Activated T-cell treated with anti-CD3 and anti-CD28 coated beads, Interleukin-2, amount 50 U/mL, for 72 hours (primary cell): ENCODE data around the gene LDAF1. TPM values are rescaled to one million over a fixed set of nuclear protein-coding genes. Genes with fewer than 3 reads are reported as not detected.
A peak's percentile ranks its signal among the peaks of the same experiment; 100 is the strongest.
"Not testable (repeated sequence)": the region's sequence is repeated elsewhere in the genome, so short reads cannot be mapped to it uniquely, and the experiment has no call there.

Experiments used
- ATAC-seq, 2 donors: fragments of 150-1000 bp; cut with Tn5 transposase; replicated peaks in 1 of 2; 2 replicates each; pipeline ENCODE4 v1.10.0; 2021; ENCODE audit warnings: moderate library complexity in 2 of 2, mild to moderate bottlenecking in 1 of 2
- DNase-seq, 2 donors: peaks; one replicate each; pipeline ENCODE4 v3.0.0; 2021 to 2022; ENCODE audit warnings: mixed read lengths in 1 of 2
- H3K27ac Mint-ChIP-seq: one replicate; pipeline ENCODE4 v1.8.0; 2022; ENCODE audit warnings: mild to moderate bottlenecking, moderate library complexity, mixed read lengths
- H3K27me3 Mint-ChIP-seq: one replicate; pipeline ENCODE4 v1.8.0; 2022; ENCODE audit warnings: low read depth, mixed read lengths
- H3K36me3 Mint-ChIP-seq, 2 donors: one replicate each; pipeline ENCODE4 v1.8.0; 2022; ENCODE audit warnings: mixed read lengths in 2 of 2, mild to moderate bottlenecking in 1 of 2; ENCODE audit not compliant: insufficient read depth in 2 of 2
- H3K4me1 Mint-ChIP-seq: one replicate; pipeline ENCODE4 v1.8.0; 2022; ENCODE audit warnings: low read depth, mixed read lengths
- H3K4me3 Mint-ChIP-seq, 2 donors: one replicate each; pipeline ENCODE4 v1.8.0; 2022; ENCODE audit warnings: mild to moderate bottlenecking in 2 of 2, mixed read lengths in 2 of 2, moderate library complexity in 2 of 2
- H3K9me3 Mint-ChIP-seq, 2 donors: one replicate each; pipeline ENCODE4 v1.8.0; 2022; ENCODE audit warnings: mixed read lengths in 2 of 2
- total RNA-seq, 2 donors: library from RNA; stranded (reverse); gene quantifications; one replicate each; pipeline ENCODE4 v1.2.3, GENCODE V29; 2022

The LDAF1 gene
- total RNA-seq, 2 donors from 2014 or later, result 10.4 to 12.2 TPM

DNA sequence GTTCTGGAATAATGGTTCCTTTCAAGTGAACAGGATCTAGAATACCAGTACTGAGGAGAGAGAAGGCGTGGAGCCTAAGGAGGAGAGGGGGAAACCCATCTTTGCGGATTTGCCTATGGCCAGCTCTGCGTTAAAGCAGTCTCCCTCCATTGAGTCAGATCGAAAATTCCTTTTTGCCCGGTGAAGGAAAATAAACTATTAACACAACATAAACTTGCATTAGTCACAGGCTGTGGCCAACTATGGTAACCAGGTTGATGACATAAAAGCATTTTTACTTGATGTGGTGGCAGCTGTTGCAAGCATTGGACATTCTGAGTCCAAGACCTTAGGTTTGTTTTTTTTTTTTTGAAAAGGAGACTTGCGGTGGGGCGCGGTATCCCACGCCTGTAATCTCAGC, 8.9 kb downstream of the LDAF1 start:
- Mint-ChIP-seq H3K9me3 (no peaks in the 10 kb centered on the region), H3K4me1 (no peaks in the 10 kb centered on the region), H3K36me3 (peaks cover 0 to 2% of the 10 kb centered on the region in 2 donors), H3K4me3 (no peak overlapping the region), H3K27ac (no peak overlapping the region), H3K27me3 (no peaks in the 10 kb centered on the region)
- DNase-seq, result no peak
- ATAC-seq, result peak in 1 of 2 donors; percentile 17

DNA sequence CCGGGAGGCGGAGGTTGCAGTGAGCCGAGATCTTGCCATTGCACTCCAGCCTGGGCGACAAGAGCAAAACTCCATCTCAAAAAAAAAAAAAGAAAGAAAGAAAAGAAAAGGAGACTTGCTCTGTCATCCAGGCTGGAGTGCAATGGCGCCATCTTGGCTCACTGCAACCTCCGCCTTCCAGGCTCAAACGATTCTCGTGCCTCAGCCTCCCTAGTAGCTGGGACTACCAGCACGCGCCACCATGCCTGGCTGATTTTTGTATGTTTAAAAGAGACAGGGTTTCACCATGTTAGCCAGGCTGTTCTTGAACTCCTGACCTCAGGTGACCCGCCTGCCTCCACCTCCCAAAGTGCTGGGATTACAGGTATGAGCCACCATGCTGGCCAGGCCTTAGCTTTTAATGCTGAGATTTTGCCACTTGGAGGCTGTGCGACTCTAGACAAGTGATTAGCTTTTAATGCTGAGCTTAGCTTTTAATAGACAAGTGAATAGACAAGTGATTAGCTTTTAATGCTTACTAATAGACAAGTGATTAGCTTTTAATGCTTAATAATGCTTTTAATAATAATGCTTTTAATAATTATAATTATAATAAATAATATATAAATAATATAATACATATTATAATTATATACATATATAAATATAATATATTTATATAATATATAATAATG, 9.6 kb downstream of the LDAF1 start:
- H3K4me3 Mint-ChIP-seq, result no peak overlapping the region
- ATAC-seq (peak in 1 of 2 donors; percentile 35), DNase-seq (no peak)
- H3K27ac Mint-ChIP-seq, result no peak overlapping the region
- no peaks in the 10 kb centered on the region for H3K4me1 Mint-ChIP-seq
- no peaks in the 10 kb centered on the region for H3K27me3 Mint-ChIP-seq
- H3K9me3 Mint-ChIP-seq, result no peaks in the 10 kb centered on the region
- H3K36me3 Mint-ChIP-seq, result peaks cover 0 to 2% of the 10 kb centered on the region in 2 donors

DNA sequence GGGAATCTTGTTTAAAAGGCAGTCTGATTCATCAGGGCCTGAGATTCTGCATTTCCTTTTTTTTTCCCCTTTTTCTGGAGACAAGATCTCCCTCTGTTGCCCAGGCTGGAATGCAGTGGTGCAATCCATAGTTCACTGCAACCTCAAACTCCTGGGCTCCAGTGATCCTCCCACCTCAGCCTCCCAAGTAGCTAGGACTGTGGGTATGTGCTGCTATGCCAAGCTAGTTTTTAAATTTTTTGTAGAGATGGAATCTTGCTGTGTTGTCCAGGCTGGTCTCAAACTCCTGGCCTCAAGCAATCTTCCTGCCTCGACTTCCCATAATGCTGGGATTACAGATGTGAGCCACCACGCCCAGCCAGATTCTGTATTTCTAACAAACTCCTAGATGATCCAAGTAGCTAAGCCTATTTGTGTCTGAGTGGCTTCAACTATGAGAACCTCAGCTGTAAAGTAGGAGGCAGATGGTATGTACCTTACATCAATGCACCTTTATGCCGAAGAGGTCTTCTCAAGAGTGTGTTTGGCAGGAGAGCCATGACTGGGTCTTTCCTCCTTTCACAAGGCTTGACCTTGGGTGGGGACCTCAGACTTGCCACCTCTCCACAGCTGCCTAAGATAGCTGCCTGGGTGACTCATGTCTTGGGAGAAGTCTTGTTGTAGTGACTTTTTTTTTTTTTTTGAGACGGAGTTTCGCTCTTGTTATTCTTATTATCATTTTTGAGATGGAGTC, 10.9 kb downstream of the LDAF1 start:
- no peaks in the 10 kb centered on the region for H3K27me3 Mint-ChIP-seq
- peak in 1 of 2 donors; percentile 67 for ATAC-seq

DNA sequence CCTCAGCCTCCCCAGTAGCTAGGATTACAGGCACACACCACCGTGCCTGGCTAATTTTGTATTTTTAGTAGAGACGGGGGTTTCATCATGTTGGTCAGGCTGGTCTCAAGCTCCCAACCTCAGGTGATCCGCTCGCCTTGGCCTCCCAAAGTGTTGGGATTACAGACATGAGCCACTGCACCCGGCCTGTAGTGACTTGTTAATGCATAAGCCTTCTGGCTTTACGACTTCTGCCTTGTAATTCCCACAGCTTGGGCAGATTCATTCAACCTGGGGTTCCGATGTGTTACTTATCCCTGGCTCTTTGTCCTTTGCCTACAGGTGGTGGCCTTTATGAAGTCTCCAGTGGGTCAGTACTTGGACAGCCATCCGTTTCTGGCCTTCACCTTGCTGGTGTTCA, 11.6 kb downstream of the LDAF1 start:
- not testable (repeated sequence) for ATAC-seq, H3K4me3 Mint-ChIP-seq, H3K4me1 Mint-ChIP-seq, DNase-seq, H3K36me3 Mint-ChIP-seq, H3K27me3 Mint-ChIP-seq, H3K27ac Mint-ChIP-seq, H3K9me3 Mint-ChIP-seq

More for the DNA sequence above, 10.9 kb downstream of the LDAF1 start:
- Mint-ChIP-seq H3K4me1 (no peaks in the 10 kb centered on the region), H3K4me3 (no peak overlapping the region), H3K36me3 (peaks cover 0 to 2% of the 10 kb centered on the region in 2 donors), H3K9me3 (no peaks in the 10 kb centered on the region), H3K27ac (no peak overlapping the region)
- no peak for DNase-seq

DNA sequence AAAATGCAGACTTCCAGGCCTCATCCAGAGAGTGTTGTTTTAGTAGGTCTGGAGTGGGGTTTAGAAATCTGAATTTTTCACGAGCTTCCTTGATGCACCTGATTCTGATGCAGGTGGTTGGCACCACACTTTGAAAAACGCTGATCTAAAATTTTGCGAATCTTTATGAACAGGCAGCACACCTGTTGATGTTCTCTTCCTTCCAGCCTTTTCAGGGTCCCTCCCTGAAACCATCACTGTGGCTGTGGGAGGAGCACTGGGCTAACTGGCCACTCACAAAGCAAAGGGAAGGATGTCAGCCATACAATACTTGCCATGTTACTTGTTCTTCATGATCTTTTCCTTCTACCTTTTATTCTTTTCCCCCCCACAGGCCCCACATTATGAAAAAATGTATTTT, 14.2 kb downstream of the LDAF1 start:
- Mint-ChIP-seq H3K27ac (no peak overlapping the region), H3K4me3 (no peak overlapping the region), H3K9me3 (no peaks in the 10 kb centered on the region), H3K4me1 (no peaks in the 10 kb centered on the region), H3K36me3 (peaks cover 0 to 2% of the 10 kb centered on the region in 2 donors), H3K27me3 (no peaks in the 10 kb centered on the region)
- ATAC-seq, result no peak
- no peak for DNase-seq

DNA sequence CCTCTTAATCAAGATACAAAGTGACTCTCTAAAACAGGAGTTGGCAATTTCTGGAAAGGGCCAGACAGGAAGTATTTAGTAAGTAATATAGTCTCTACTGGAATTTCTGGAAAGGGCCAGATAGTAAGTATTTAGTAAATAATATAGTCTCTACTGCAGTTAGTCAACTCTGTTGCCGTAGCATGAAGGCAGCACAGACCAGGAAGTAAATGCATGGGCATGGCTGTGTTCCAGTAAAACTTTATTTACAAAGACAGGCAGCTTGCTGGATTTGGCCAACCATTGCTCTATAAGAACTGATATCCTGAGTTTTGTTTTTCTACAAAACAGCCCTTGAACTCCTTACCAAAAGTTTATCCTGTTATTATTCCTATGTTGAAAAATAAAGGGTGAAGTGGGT, 16.9 kb downstream of the LDAF1 start:
- Mint-ChIP-seq H3K9me3 (peaks cover 0 to 3% of the 10 kb centered on the region in 2 donors), H3K27me3 (no peaks in the 10 kb centered on the region), H3K4me1 (no peaks in the 10 kb centered on the region), H3K27ac (no peak overlapping the region), H3K36me3 (peaks cover 2 to 4% of the 10 kb centered on the region in 2 donors), H3K4me3 (no peak overlapping the region)
- no peak for DNase-seq
- ATAC-seq, result no peak

DNA sequence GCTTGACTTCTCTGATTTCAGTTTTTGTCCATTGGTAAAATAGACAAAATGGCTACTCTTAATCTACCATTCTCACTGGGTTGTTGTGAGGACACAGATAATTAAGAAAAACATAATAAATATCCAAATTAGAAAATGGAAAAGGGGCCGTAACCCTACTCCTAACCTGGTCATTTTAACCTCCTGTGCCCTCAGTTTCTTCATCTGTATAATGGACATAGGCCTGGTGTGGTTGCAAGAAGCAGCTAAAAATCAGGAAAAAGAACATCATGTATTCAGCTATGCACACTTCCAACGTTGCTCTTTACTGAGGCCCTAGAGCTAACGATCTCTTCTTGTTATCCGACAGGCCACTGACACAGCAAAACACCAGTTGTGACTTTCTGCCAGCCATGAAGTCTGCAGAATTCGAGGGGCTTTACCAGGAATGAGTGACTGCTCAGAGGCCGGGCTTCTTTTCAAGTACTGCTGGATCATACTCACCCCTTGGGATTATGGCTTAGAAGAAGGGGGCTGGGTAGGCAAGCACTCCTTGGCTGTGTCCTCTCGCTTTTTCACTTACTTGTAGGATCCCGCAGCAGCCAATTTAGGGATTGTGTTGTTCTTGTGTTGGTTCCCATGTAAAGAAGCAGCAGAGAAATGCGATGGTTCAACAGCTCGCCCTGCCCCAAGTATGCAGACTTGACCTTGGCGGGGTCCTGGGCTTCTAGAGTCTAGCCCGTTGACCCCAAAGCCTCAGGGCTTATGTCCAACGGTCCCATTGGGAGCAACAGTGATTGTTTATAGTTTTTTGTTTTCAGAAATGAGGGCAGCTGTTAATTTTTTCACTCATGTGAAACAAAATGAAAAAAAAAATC, 20.9 kb downstream of the LDAF1 start:
- Mint-ChIP-seq H3K4me1 (no peaks in the 10 kb centered on the region), H3K27ac (no peak overlapping the region), H3K4me3 (no peak overlapping the region), H3K27me3 (no peaks in the 10 kb centered on the region), H3K36me3 (peaks cover 14 to 23% of the 10 kb centered on the region in 2 donors), H3K9me3 (peaks cover 4 to 7% of the 10 kb centered on the region in 2 donors)
- DNase-seq (no peak), ATAC-seq (no peak)

GRCh38 chr16:21179983-21180365, 21.5 kb downstream of the LDAF1 start:
- H3K4me3 Mint-ChIP-seq, result no peak overlapping the region
- peaks cover 20 to 25% of the 10 kb centered on the region in 2 donors for H3K36me3 Mint-ChIP-seq
- DNase-seq (no peak), ATAC-seq (no peak)
- H3K27me3 Mint-ChIP-seq, result no peaks in the 10 kb centered on the region
- H3K27ac Mint-ChIP-seq, result no peak overlapping the region
- H3K9me3 Mint-ChIP-seq, result peaks cover 7 to 13% of the 10 kb centered on the region in 2 donors
- H3K4me1 Mint-ChIP-seq, result no peaks in the 10 kb centered on the region

DNA sequence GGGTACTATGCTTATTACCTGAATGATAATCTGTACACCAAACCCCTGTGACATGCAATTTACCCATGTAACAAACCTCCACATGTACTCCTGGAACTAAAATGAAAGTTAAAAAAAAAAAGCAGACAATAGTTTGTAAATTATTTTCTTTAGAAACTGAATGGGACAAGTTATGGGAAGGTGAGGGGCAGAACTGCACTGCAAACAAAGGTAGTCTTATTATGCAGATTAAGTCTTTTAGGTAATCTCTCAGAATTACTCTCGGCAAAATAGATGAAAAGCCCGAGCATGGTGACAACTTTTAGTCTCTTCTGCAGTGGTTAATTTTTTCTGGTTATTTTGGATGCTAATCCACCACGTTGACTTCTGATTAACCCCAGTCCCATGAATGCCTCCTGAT, 25.5 kb downstream of the LDAF1 start:
- Mint-ChIP-seq H3K9me3 (peaks cover 7 to 17% of the 10 kb centered on the region in 2 donors), H3K27ac (no peak overlapping the region), H3K4me1 (peaks cover 10% of the 10 kb centered on the region), H3K36me3 (peaks cover 22 to 24% of the 10 kb centered on the region in 2 donors), H3K4me3 (no peak overlapping the region), H3K27me3 (no peaks in the 10 kb centered on the region)
- no peak for ATAC-seq
- no peak for DNase-seq

- Mint-ChIP-seq H3K36me3 (peaks cover 22 to 23% of the 10 kb centered on the region in 2 donors), H3K9me3 (peaks cover 7 to 17% of the 10 kb centered on the region in 2 donors), H3K4me3 (no peak overlapping the region), H3K27me3 (no peaks in the 10 kb centered on the region), H3K4me1 (peaks cover 10% of the 10 kb centered on the region), H3K27ac (no peak overlapping the region)
- ATAC-seq (peak in 1 of 2 donors; percentile 28), DNase-seq (peak in 1 of 2 donors; percentile 4)
Observed at GRCh38 chr16:21184834-21185233, 26.4 kb downstream of the LDAF1 start.

GRCh38 chr16:21185659-21186325, 27.3 kb downstream of the LDAF1 start:
- H3K27ac Mint-ChIP-seq, result no peak overlapping the region
- peaks cover 7 to 17% of the 10 kb centered on the region in 2 donors for H3K9me3 Mint-ChIP-seq
- no peak for DNase-seq
- H3K4me3 Mint-ChIP-seq, result no peak overlapping the region
- H3K27me3 Mint-ChIP-seq, result no peaks in the 10 kb centered on the region
- ATAC-seq, result no peak
- H3K4me1 Mint-ChIP-seq, result peaks cover 10% of the 10 kb centered on the region
- peaks cover 20 to 22% of the 10 kb centered on the region in 2 donors for H3K36me3 Mint-ChIP-seq

DNA sequence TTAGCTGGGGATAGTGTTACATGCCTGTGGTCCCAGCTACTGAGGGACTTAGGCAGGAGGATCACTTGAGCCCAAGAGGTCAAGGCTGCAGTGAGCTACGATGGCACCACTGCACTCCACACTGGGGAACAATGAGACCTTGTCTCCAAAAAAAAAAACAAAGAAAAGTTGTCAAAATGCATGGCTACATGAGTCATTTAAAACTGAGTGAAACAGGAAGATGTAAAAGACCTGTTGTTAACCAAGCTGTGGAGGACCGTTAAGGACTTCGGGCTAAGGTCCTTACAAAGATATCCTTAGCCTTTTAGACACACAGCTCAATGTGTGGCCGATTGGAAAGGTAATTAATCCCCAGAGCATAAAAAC, 27.8 kb downstream of the LDAF1 start:
- no peak overlapping the region for H3K27ac Mint-ChIP-seq
- no peak for ATAC-seq
- H3K4me1 Mint-ChIP-seq, result peaks cover 10% of the 10 kb centered on the region

More for the DNA sequence above, 27.8 kb downstream of the LDAF1 start:
- Mint-ChIP-seq H3K27me3 (no peaks in the 10 kb centered on the region), H3K4me3 (no peak overlapping the region), H3K9me3 (peaks cover 7 to 17% of the 10 kb centered on the region in 2 donors), H3K36me3 (peaks cover 18% of the 10 kb centered on the region in 2 donors)
- DNase-seq, result no peak
